Endothelial cell of umbilical vein (primary cell): ENCODE results near the gene TLNRD1. TPM values are rescaled to one million over a fixed set of nuclear protein-coding genes. Genes with fewer than 3 reads are reported as not detected.

Source experiments
- BruUV-seq: library from RNA; stranded (reverse); fragments of 400-500 nt; replicated peaks from 2 replicates; lab custom pipeline; 2021; lab: Mats Ljungman, UMichigan
- CTCF ChIA-PET: fragments of 300-600, 350-600 bp; sonication (Branson Sonifier 250); formaldehyde crosslinking; loops from one replicate; lab custom pipeline; 2021; ENCODE audit warnings: antibody characterized with exemption, inconsistent platforms; lab: Charles Lee
- POLR2A ChIA-PET: fragments of 300-600, 350-600 bp; sonication (Branson Sonifier 250); formaldehyde crosslinking; loops from one replicate; lab custom pipeline; 2021; ENCODE audit warnings: antibody characterized with exemption, inconsistent platforms; lab: Charles Lee
- DNase-seq: peaks from one replicate; pipeline ENCODE4 v3.0.0-alpha.2; 2011; ENCODE audit warnings: low read depth, low spot score
- FAIRE-seq: peaks from 2 replicates; lab custom pipeline; 2011; peaks lifted over from hg19 to GRCh38; lab: Jason Lieb, UNC
- H2AFZ ChIP-seq: 2 replicates; pipeline ENCODE4 v1.6.0; 2012; ENCODE audit warnings: low read depth, low read length, control low read depth, inconsistent platforms
- H3K27ac ChIP-seq: 2 replicates; pipeline ENCODE4 v1.5.1; 2011; ENCODE audit warnings: low read depth, mild to moderate bottlenecking, control low read depth, low read length, moderate library complexity; ENCODE audit not compliant: insufficient read depth
- H3K27me3 ChIP-seq, 2 experiments: 2 replicates each; pipeline versions ENCODE4 v1.6.0 to v1.6.1; 2011; ENCODE audit warnings: low read length in 2 of 2, mixed read lengths in 1 of 2; ENCODE audit not compliant: control insufficient read depth in 2 of 2, insufficient read depth in 2 of 2
- H3K36me3 ChIP-seq, 2 experiments: 2 replicates in 1 of 2; 3 replicates in 1 of 2; pipeline ENCODE4 v1.5.1; 2011; ENCODE audit warnings: low read length in 2 of 2, mild to moderate bottlenecking in 1 of 2, moderate library complexity in 1 of 2; ENCODE audit not compliant: control insufficient read depth in 2 of 2, insufficient read depth in 2 of 2; ENCODE audit errors: extremely low read depth in 1 of 2
- H3K4me1 ChIP-seq: 3 replicates; pipeline ENCODE4 v1.5.1; 2011; ENCODE audit warnings: mild to moderate bottlenecking, low read length; ENCODE audit not compliant: control insufficient read depth, insufficient read depth; ENCODE audit errors: extremely low read depth
- H3K4me2 ChIP-seq: 2 replicates; pipeline ENCODE4 v1.6.1; 2011; ENCODE audit warnings: low read length, control low read depth, mixed read lengths; ENCODE audit not compliant: insufficient read depth
- H3K4me3 ChIP-seq, 3 experiments: fragments of 200-600 bp in 1 of 3; sonication (generic), shearing (Covaris generic) in 1 of 3; replicated peaks in 1 of 3; 2 replicates each; pipeline ENCODE4 v1.5.1; 2011 to 2016; ENCODE audit warnings: control low read depth in 3 of 3, low read length in 3 of 3, mild to moderate bottlenecking in 2 of 3, inconsistent platforms in 1 of 3, low read depth in 1 of 3, moderate library complexity in 1 of 3; ENCODE audit not compliant: insufficient read depth in 1 of 3
- H3K79me2 ChIP-seq: 2 replicates; pipeline ENCODE4 v1.6.0; 2012; ENCODE audit warnings: low read length, inconsistent platforms; ENCODE audit not compliant: control insufficient read depth, insufficient read depth
- H3K9ac ChIP-seq: replicated peaks from 2 replicates; pipeline ENCODE3; 2011; ENCODE audit warnings: low read length, control low read depth; ENCODE audit not compliant: insufficient read depth; ENCODE audit errors: extremely low read depth
- H3K9me1 ChIP-seq: replicated peaks from 3 replicates; pipeline ENCODE4 v1.6.0; 2011; ENCODE audit warnings: mild to moderate bottlenecking, low read length; ENCODE audit not compliant: control insufficient read depth, insufficient read depth; ENCODE audit errors: extremely low read depth
- H3K9me3 ChIP-seq: replicated peaks from 2 replicates; pipeline ENCODE4 v1.5.1; 2012; ENCODE audit warnings: low read length, inconsistent platforms; ENCODE audit not compliant: control insufficient read depth, insufficient read depth
- H4K20me1 ChIP-seq: replicated peaks from 2 replicates; pipeline ENCODE3; 2011; ENCODE audit warnings: mild to moderate bottlenecking, low read length; ENCODE audit not compliant: control insufficient read depth, insufficient read depth; ENCODE audit errors: extremely low read depth
- EZH2 ChIP-seq: IDR thresholded peaks from 2 replicates; pipeline ENCODE4 v1.6.1; 2012; ENCODE audit warnings: borderline replicate concordance, low read depth, mild to moderate bottlenecking, moderate library complexity, low read length, inconsistent platforms; ENCODE audit not compliant: severe bottlenecking
- FOS ChIP-seq: IDR thresholded peaks from 2 replicates; pipeline ENCODE4 v1.6.1; 2011; ENCODE audit warnings: mild to moderate bottlenecking, low read length, moderate library complexity, borderline replicate concordance; ENCODE audit not compliant: insufficient read depth
- GATA2 ChIP-seq: IDR thresholded peaks from 2 replicates; pipeline ENCODE4 v1.7.0; 2011; ENCODE audit warnings: low read depth, mild to moderate bottlenecking, moderate library complexity, mixed read lengths, low read length; ENCODE audit not compliant: insufficient read length, insufficient read depth
- JUN ChIP-seq: IDR thresholded peaks from 2 replicates; pipeline ENCODE4 v1.6.1; 2011; ENCODE audit warnings: borderline replicate concordance, low read depth; ENCODE audit not compliant: insufficient read length, insufficient read depth
- MYC ChIP-seq: IDR thresholded peaks from one replicate; pipeline ENCODE4 v1.6.1; 2011; ENCODE audit warnings: mild to moderate bottlenecking, low read depth, low read length
- POLR2A ChIP-seq: IDR thresholded peaks from 2 replicates; pipeline ENCODE4 v1.6.1; 2012; ENCODE audit warnings: low read depth, mild to moderate bottlenecking, control low read depth, low read length
- POLR2AphosphoS5 ChIP-seq: IDR thresholded peaks from 2 replicates; pipeline ENCODE4 v1.6.1; 2012; ENCODE audit warnings: low read depth, mild to moderate bottlenecking, control low read depth, low read length, moderate library complexity; ENCODE audit not compliant: insufficient read depth
- dilution Hi-C: fragments of 300-500 bp; cut with MboI; formaldehyde crosslinking; loops from one replicate; pipeline ENCODE4 v1.15.0; 2019; ENCODE audit warnings: low sequenced_read_pairs; ENCODE audit not compliant: extremely low pct_ligation_motif_present
- intact Hi-C: fragments of 100-400 bp; cut with micrococcal nuclease; formaldehyde crosslinking; loops from one replicate; pipeline ENCODE4 v1.10.0; 2022
- polyA plus RNA-seq, 4 experiments: library from polyadenylated mRNA; depleted of rRNA in 3 of 4; stranded (reverse) in 3 of 4; unstranded in 1 of 4; fragments of >200 nt; gene quantifications; 2 replicates each; pipeline versions ENCODE4 v1.2.1 to v1.2.3, GENCODE V29; 2011 to 2012; ENCODE audit warnings: missing spikeins in 1 of 4
- total RNA-seq: library from RNA; stranded (reverse); gene quantifications from 2 replicates; pipeline ENCODE4 v1.2.3, GENCODE V29; 2021
- TF ChIP-seq, protein P1 (sequence below), 2 donors: IDR thresholded peaks; 1 replicate in 1 of 2; 2 replicates in 1 of 2; pipeline ENCODE4 v1.5.1; 2011; ENCODE audit warnings: low read length in 2 of 2, mild to moderate bottlenecking in 2 of 2, moderate library complexity in 2 of 2, control low read depth in 1 of 2, inconsistent platforms in 1 of 2, low read depth in 1 of 2; ENCODE audit not compliant: insufficient read depth in 1 of 2; ENCODE audit errors: extremely low read depth in 1 of 2
- TF ChIP-seq, protein P2 (sequence below): IDR thresholded peaks from 2 replicates; pipeline ENCODE4 v1.6.1; 2011; ENCODE audit not compliant: insufficient read depth, insufficient read length

TLNRD1 gene
- total and polyA plus RNA-seq, 2 donors (not counting 3 experiments of a cell fraction or from before 2014, with no cell fraction given), result 17.8 to 33.0 TPM

GRCh38 chr15:81052046-81052445 lies 51.3 kb downstream of the TLNRD1 start:
- no peak for DNase-seq
- no TSS peak for BruUV-seq
- H3K9me1 ChIP-seq, result no peaks in the 10 kb centered on the region
- H3K4me2 ChIP-seq, result no peak overlapping the region
- no peaks in the 10 kb centered on the region for H3K27me3 ChIP-seq
- dilution Hi-C loops, result no loop called here
- H3K79me2 ChIP-seq, result no peaks in the 10 kb centered on the region
- H3K4me1 ChIP-seq, result no peaks in the 10 kb centered on the region
- ChIA-PET CTCF (interaction anchor here (1.0 to 1.3 kb wide), 2 partner anchors 10 to 13 kb away, joined by 4 read pairs; no protein-coding TSS in a partner anchor), POLR2A (no interaction called here)
- no peak overlapping the region for H3K4me3 ChIP-seq
- no peak overlapping the region for H3K27ac ChIP-seq
- TF ChIP-seq EZH2, result no peak
- TF ChIP-seq POLR2A, result no peak
- no peak for TF ChIP-seq GATA2
- TF ChIP-seq JUN, result no peak
- no peak for TF ChIP-seq FOS
- TF ChIP-seq, protein P1, sequence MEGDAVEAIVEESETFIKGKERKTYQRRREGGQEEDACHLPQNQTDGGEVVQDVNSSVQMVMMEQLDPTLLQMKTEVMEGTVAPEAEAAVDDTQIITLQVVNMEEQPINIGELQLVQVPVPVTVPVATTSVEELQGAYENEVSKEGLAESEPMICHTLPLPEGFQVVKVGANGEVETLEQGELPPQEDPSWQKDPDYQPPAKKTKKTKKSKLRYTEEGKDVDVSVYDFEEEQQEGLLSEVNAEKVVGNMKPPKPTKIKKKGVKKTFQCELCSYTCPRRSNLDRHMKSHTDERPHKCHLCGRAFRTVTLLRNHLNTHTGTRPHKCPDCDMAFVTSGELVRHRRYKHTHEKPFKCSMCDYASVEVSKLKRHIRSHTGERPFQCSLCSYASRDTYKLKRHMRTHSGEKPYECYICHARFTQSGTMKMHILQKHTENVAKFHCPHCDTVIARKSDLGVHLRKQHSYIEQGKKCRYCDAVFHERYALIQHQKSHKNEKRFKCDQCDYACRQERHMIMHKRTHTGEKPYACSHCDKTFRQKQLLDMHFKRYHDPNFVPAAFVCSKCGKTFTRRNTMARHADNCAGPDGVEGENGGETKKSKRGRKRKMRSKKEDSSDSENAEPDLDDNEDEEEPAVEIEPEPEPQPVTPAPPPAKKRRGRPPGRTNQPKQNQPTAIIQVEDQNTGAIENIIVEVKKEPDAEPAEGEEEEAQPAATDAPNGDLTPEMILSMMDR (IDR thresholded peaks at IDR 0.05; ENCODE audit: extremely low read depth in 1 of 2, insufficient read depth in 1 of 2, low read depth in 1 of 2, low read length in 2 of 2), result no peak
- TF ChIP-seq, protein P2, sequence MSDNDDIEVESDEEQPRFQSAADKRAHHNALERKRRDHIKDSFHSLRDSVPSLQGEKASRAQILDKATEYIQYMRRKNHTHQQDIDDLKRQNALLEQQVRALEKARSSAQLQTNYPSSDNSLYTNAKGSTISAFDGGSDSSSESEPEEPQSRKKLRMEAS, result no peak
- TF ChIP-seq POLR2AphosphoS5, result no peak
- no peak for TF ChIP-seq MYC
- no peaks in the 10 kb centered on the region for H4K20me1 ChIP-seq
- no peak for FAIRE-seq
- H3K9me3 ChIP-seq, result no peaks in the 10 kb centered on the region
- no peak overlapping the region for H3K9ac ChIP-seq
- no peaks in the 10 kb centered on the region for H3K36me3 ChIP-seq
- intact Hi-C loops, result no loop called here
- no peak overlapping the region for H2AFZ ChIP-seq
